Measurements from ENCODE around the gene TLX3. TPM values are rescaled to one million over a fixed set of nuclear protein-coding genes. Genes with fewer than 3 reads are reported as not detected.

Gene TLX3
- total RNA-seq, 4 donors from 2014 or later = not detected

- intact Hi-C loops (cut with DNase I) = no loop called here
- H3K27ac ChIP-seq = no peak overlapping the region
- no peaks in the 10 kb centered on the region for H3K36me3 ChIP-seq
- no peak overlapping the region for H3K4me3 ChIP-seq
- no peaks in the 10 kb centered on the region for H3K9me3 ChIP-seq
- no peak for DNase-seq
- peaks cover 5 to 100% (median 32%) of the 10 kb centered on the region in 4 donors for H3K27me3 ChIP-seq
- TF ChIP-seq CTCF (IDR thresholded peaks at IDR 0.05) = no peak
- no peak for TF ChIP-seq POLR2A (IDR thresholded peaks at IDR 0.05)
- peaks cover 3 to 7% (median 3%) of the 10 kb centered on the region in 3 donors for H3K4me1 ChIP-seq
- WGBS, 2 donors = 50 to 59% methylated on average over 2 of the region's 7 CpGs
Measured at GRCh38 chr5:171321447-171321846, 12.4 kb downstream of the TLX3 start.

GRCh38 chr5:171322527-171322926 is 13.5 kb downstream of the TLX3 start:
- TF ChIP-seq POLR2A (IDR thresholded peaks at IDR 0.05) = no peak
- no peak for TF ChIP-seq CTCF (IDR thresholded peaks at IDR 0.05)
- Histone ChIP-seq H3K9me3 (no peaks in the 10 kb centered on the region), H3K27me3 (peaks cover 0 to 97% (median 21%) of the 10 kb centered on the region in 4 donors), H3K4me1 (no peaks in the 10 kb centered on the region), H3K4me3 (no peak overlapping the region), H3K27ac (no peak overlapping the region), H3K36me3 (no peaks in the 10 kb centered on the region)
- intact Hi-C loops (cut with DNase I) = no loop called here
- no peak for DNase-seq
- 86 to 88% methylated on average over 5 of the region's 5 CpGs for WGBS, 2 donors

GRCh38 chr5:171323007-171323406 is 14.0 kb downstream of the TLX3 start:
- intact Hi-C loops (cut with DNase I) = no loop called here
- Histone ChIP-seq H3K27ac (no peak overlapping the region), H3K27me3 (peaks cover 0 to 95% (median 17%) of the 10 kb centered on the region in 4 donors), H3K4me3 (no peak overlapping the region), H3K9me3 (no peaks in the 10 kb centered on the region), H3K4me1 (no peaks in the 10 kb centered on the region), H3K36me3 (no peaks in the 10 kb centered on the region)
- WGBS, 2 donors = 57 to 74% methylated on average over 3 of the region's 3 CpGs
- DNase-seq = no peak
- TF ChIP-seq POLR2A (IDR thresholded peaks at IDR 0.05) = no peak
- TF ChIP-seq CTCF (IDR thresholded peaks at IDR 0.05) = no peak

- intact Hi-C loops (cut with DNase I) = no loop called here
- H3K27ac ChIP-seq = no peak overlapping the region
- no peak for DNase-seq
- no peaks in the 10 kb centered on the region for H3K36me3 ChIP-seq
- H3K4me1 ChIP-seq = no peaks in the 10 kb centered on the region
- 24 to 37% methylated on average over 15 to 17 of the region's 20 CpGs for WGBS, 2 donors
- H3K4me3 ChIP-seq = no peak overlapping the region
- H3K27me3 ChIP-seq = peaks cover 0 to 95% (median 10%) of the 10 kb centered on the region in 4 donors
- TF ChIP-seq POLR2A (IDR thresholded peaks at IDR 0.05) (no peak), CTCF (IDR thresholded peaks at IDR 0.05) (no peak)
- H3K9me3 ChIP-seq = no peaks in the 10 kb centered on the region
Measured at GRCh38 chr5:171323806-171324632, 15.0 kb downstream of the TLX3 start.

- WGBS, 2 donors = 63 to 76% methylated on average over 7 to 8 of the region's 8 CpGs
- Histone ChIP-seq H3K4me1 (no peaks in the 10 kb centered on the region), H3K27ac (no peak overlapping the region), H3K4me3 (no peak overlapping the region), H3K9me3 (no peaks in the 10 kb centered on the region), H3K27me3 (peaks cover 0 to 91% (median 0%) of the 10 kb centered on the region in 4 donors), H3K36me3 (no peaks in the 10 kb centered on the region)
- no peak for TF ChIP-seq POLR2A (IDR thresholded peaks at IDR 0.05)
- no peak for TF ChIP-seq CTCF (IDR thresholded peaks at IDR 0.05)
- intact Hi-C loops (cut with DNase I) = loop anchor here (10.0 kb wide), 1 partner anchor 115 kb away; no protein-coding TSS in a partner anchor
- no peak for DNase-seq
Measured at GRCh38 chr5:171330021-171330420, 21.0 kb downstream of the TLX3 start.

Measured in esophagus squamous epithelium (tissue), 5 donors.